Measurements from ENCODE around the gene SND1.

- no peak for TF ChIP-seq POLR2A (IDR thresholded peaks at IDR 0.05)
- no peak for TF ChIP-seq CTCF (IDR thresholded peaks at IDR 0.05)
Measured at GRCh38 chr7:127831318-127832219, 179.6 kb downstream of the SND1 start.
